Vein endothelial cell (primary cell): ENCODE measurements around the gene IFNG. TPM values are rescaled to one million over a fixed set of nuclear protein-coding genes. Genes with fewer than 3 reads are reported as not detected.

ENCODE experiments used
- total RNA-seq: library from RNA; depleted of rRNA; stranded (reverse); fragments of >200 nt; gene quantifications from 2 replicates; pipeline ENCODE4 v1.2.3, GENCODE V29; 2012

IFNG gene
- total RNA-seq: not detected in 2 replicates

DNA sequence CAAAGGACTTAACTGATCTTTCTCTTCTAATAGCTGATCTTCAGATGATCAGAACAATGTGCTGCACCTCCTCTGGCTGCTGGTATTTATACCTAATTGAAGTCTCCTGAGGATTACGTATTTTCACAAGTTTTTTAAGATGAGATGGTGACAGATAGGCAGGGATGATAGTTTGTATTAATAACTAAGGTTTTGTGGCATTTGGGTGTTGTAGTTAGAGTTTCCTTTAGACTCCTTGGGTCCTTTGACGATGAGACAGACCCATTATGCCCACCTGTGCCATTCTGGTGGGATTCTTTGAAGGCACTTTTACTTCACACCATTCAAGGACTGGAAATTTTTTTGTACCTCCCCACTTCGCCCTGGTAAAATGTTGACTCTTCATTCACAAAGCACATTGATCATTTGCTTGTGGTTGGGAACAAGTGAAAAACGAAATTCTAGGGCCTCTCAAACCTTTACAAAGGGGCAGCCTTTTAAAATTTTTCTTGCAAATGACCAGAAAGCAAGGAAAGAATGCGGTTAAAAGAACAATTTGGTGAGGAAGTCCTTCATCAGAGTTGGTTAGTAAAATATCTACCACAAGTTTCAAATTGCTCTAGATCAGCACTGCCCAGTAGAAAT is at the start of gene IFNG:
Gene IFNG, minus strand, starts transcription at position 60 of the 624 bp plus-strand sequence. CDS start 125 bp downstream, outside the sequence.

Other genes starting within 250 kb of the IFNG start
- not detected in 2 replicates for gene IFNG-AS1, start 170.3 kb downstream of the IFNG start, total RNA-seq
- gene IL26, start 66.1 kb upstream of the IFNG start, total RNA-seq: not detected in 2 replicates
- gene IL22, start 93.9 kb upstream of the IFNG start, total RNA-seq: not detected in 2 replicates
- 9.1 and 14.0 TPM in 2 replicates for gene MDM1, start 172.6 kb upstream of the IFNG start, total RNA-seq